Mesenchymal stem cell (in vitro differentiated cells and primary cell): Measurements from ENCODE around the gene UVSSA.

Experiments used
- DNase-seq: peaks from one replicate; pipeline ENCODE4 v3.0.0-alpha.2; 2013
- H2AFZ ChIP-seq: one replicate; pipeline ENCODE4 v1.6.1; 2013; ENCODE audit warnings: low read depth, mild to moderate bottlenecking, control low read depth, inconsistent platforms, low read length, moderate library complexity
- H2AK5ac ChIP-seq: 2 replicates; pipeline ENCODE4 v1.6.1; 2013; ENCODE audit warnings: low read length, moderate library complexity, mild to moderate bottlenecking, inconsistent platforms; ENCODE audit not compliant: severe bottlenecking
- H2BK120ac ChIP-seq: one replicate; pipeline ENCODE4 v1.6.1; 2013; ENCODE audit warnings: low read depth, mild to moderate bottlenecking, inconsistent platforms, low read length, moderate library complexity
- H2BK12ac ChIP-seq, 2 experiments: one replicate each; pipeline ENCODE4 v1.6.1; 2013; ENCODE audit warnings: inconsistent platforms in 2 of 2, low read length in 2 of 2, mild to moderate bottlenecking in 2 of 2, moderate library complexity in 2 of 2, control low read depth in 1 of 2
- H2BK15ac ChIP-seq: one replicate; pipeline ENCODE4 v1.6.1; 2013; ENCODE audit warnings: mild to moderate bottlenecking, low read depth, inconsistent platforms; ENCODE audit not compliant: poor library complexity, severe bottlenecking
- H2BK5ac ChIP-seq: 2 replicates; pipeline ENCODE4 v1.6.1; 2013; ENCODE audit warnings: low read depth, mild to moderate bottlenecking, low read length, control low read depth, inconsistent platforms; ENCODE audit not compliant: poor library complexity, severe bottlenecking
- H3K14ac ChIP-seq, 2 experiments: one replicate each; pipeline ENCODE4 v1.6.1; 2013; ENCODE audit warnings: inconsistent platforms in 2 of 2, low read length in 2 of 2, control low read depth in 1 of 2, mild to moderate bottlenecking in 1 of 2, moderate library complexity in 1 of 2
- H3K18ac ChIP-seq, 2 experiments: one replicate each; pipeline ENCODE4 v1.6.1; 2013; ENCODE audit warnings: inconsistent platforms in 2 of 2, low read length in 2 of 2, control low read depth in 1 of 2, low read depth in 1 of 2, mild to moderate bottlenecking in 1 of 2
- H3K23ac ChIP-seq, 2 experiments: one replicate each; pipeline ENCODE4 v1.6.1; 2013; ENCODE audit warnings: inconsistent platforms in 2 of 2, low read length in 2 of 2, mild to moderate bottlenecking in 2 of 2, moderate library complexity in 2 of 2, control low read depth in 1 of 2
- H3K27ac ChIP-seq: 2 replicates; pipeline ENCODE4 v1.5.1; 2013; ENCODE audit warnings: mild to moderate bottlenecking, moderate library complexity, low read length, control low read depth, inconsistent platforms; ENCODE audit not compliant: poor library complexity, severe bottlenecking
- H3K27me3 ChIP-seq, 2 experiments: 2 replicates each; pipeline versions ENCODE4 v1.6.1 to v1.7.0; 2013; ENCODE audit warnings: low read length in 2 of 2, mild to moderate bottlenecking in 2 of 2, moderate library complexity in 2 of 2, control low read depth in 1 of 2, inconsistent platforms in 1 of 2; ENCODE audit not compliant: control insufficient read depth in 1 of 2, insufficient read depth in 1 of 2
- H3K36me3 ChIP-seq, 2 experiments: 2 replicates each; pipeline versions ENCODE4 v1.6.1 to v1.7.0; 2013; ENCODE audit warnings: low read length in 2 of 2, control low read depth in 1 of 2, inconsistent platforms in 1 of 2, low read depth in 1 of 2, mild to moderate bottlenecking in 1 of 2; ENCODE audit not compliant: insufficient read depth in 2 of 2, control insufficient read depth in 1 of 2
- H3K4ac ChIP-seq, 2 experiments: one replicate each; pipeline ENCODE4 v1.6.1; 2013; ENCODE audit warnings: inconsistent platforms in 2 of 2, low read length in 2 of 2, mild to moderate bottlenecking in 2 of 2, moderate library complexity in 2 of 2, control low read depth in 1 of 2, low read depth in 1 of 2
- H3K4me1 ChIP-seq: 2 replicates; pipeline ENCODE4 v1.6.1; 2013; ENCODE audit warnings: low read depth, low read length, control low read depth; ENCODE audit not compliant: control insufficient read depth, insufficient read depth
- H3K4me2 ChIP-seq: 2 replicates; pipeline ENCODE4 v1.6.1; 2013; ENCODE audit warnings: low read length, mild to moderate bottlenecking, inconsistent platforms; ENCODE audit not compliant: poor library complexity, severe bottlenecking
- H3K4me3 ChIP-seq, 2 experiments: 2 replicates each; pipeline versions ENCODE4 v1.5.1 to v1.7.0; 2013; ENCODE audit warnings: low read length in 2 of 2, mild to moderate bottlenecking in 2 of 2, control low read depth in 1 of 2, low read depth in 1 of 2; ENCODE audit not compliant: insufficient read depth in 1 of 2
- H3K79me1 ChIP-seq: replicated peaks from 2 replicates; pipeline ENCODE4 v1.6.1; 2013; ENCODE audit warnings: mild to moderate bottlenecking, control low read depth, low read length, inconsistent platforms; ENCODE audit not compliant: poor library complexity, severe bottlenecking
- H3K9ac ChIP-seq: 2 replicates; pipeline ENCODE4 v1.7.0; 2013; ENCODE audit warnings: mild to moderate bottlenecking, low read length, moderate library complexity
- H3K9me3 ChIP-seq: 2 replicates; pipeline ENCODE4 v1.7.0; 2013; ENCODE audit warnings: mild to moderate bottlenecking, low read length; ENCODE audit not compliant: control insufficient read depth
- H4K8ac ChIP-seq: one replicate; pipeline ENCODE4 v1.6.1; 2013; ENCODE audit warnings: inconsistent platforms, mild to moderate bottlenecking, low read length, moderate library complexity
- H4K91ac ChIP-seq: one replicate; pipeline ENCODE4 v1.6.1; 2013; ENCODE audit warnings: mild to moderate bottlenecking, low read length, inconsistent platforms
- WGBS: methylation state at CpG from one replicate; pipeline ENCODE4 v1.1.7; 2013; ENCODE audit warnings: mixed read lengths; 5-methylcytosine and 5-hydroxymethylcytosine counted together

Gene UVSSA

DNA sequence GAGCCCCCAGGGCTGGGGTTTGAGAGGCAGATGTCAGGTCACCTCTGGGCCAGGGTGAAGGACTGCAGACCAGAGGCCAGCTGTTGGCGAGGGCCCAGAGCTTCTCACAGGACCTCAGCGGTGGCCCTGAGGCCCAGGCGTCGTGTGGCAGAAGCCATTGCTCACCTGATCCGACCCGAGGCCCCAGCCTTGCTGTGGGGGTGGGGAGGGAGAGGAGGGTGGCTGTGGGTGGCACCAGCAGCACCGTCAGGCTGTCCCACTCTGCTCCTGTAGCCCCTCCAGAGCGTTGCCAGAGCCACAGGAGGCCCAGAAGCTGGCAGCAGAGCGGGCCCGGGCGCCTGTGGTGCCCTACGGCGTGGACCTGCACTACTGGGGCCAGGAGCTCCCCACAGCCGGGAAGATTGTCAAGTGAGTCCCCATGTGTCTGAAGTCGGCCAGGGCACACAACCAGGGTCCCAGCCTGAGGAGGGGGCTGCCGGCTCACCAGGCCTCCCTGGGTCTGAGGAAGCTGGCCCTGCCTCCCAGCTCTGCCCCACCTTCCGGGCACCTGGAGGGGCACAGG is 28.8 kb downstream of the UVSSA start:
- WGBS, result 92% methylated on average over 16 of the region's 17 CpGs
- no peaks in the 10 kb centered on the region for H3K4me1 ChIP-seq
- peak overlapping the region; percentile 11 for H4K91ac ChIP-seq
- no peaks in the 10 kb centered on the region for H3K79me1 ChIP-seq
- H3K27me3 ChIP-seq, result no peaks in the 10 kb centered on the region
- no peak overlapping the region for H3K18ac ChIP-seq
- no peak overlapping the region for H2BK12ac ChIP-seq
- no peak overlapping the region for H3K27ac ChIP-seq
- no peak overlapping the region for H3K14ac ChIP-seq
- H3K36me3 ChIP-seq, result peaks cover 25 to 75% of the 10 kb centered on the region in 2 experiments
- no peak overlapping the region for H2BK15ac ChIP-seq
- no peak overlapping the region for H3K4me3 ChIP-seq
- no peak overlapping the region for H2AFZ ChIP-seq
- H2BK120ac ChIP-seq, result no peak overlapping the region
- H3K4ac ChIP-seq, result no peak overlapping the region
- no peak overlapping the region for H3K23ac ChIP-seq
- no peak for DNase-seq
- no peak overlapping the region for H2BK5ac ChIP-seq
- H3K4me2 ChIP-seq, result no peak overlapping the region
- no peaks in the 10 kb centered on the region for H3K9me3 ChIP-seq
- H3K9ac ChIP-seq, result no peak overlapping the region
- no peak overlapping the region for H4K8ac ChIP-seq
- H2AK5ac ChIP-seq, result no peak overlapping the region

DNA sequence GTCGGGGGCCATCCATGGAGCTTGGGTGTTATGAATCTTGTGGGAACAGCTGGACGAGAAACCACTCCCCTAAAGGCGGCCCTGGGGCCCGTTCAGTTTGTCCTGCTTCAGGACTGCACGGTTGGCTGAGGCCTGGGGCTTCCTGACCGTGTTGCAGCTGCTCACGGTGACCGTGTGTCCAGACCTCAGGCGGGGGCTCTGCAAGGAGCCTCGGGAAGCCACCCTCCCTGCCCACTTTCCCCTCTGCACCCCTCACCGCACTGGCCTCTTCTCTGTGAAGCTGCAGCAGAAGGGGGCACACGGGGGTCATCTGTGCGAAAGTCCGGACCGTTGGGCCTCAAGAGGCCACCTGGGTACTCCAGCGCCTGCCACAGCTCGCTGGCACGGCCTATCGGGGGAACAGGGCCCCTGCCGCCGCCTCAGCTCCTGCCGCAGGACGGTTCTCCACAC is 29.4 kb downstream of the UVSSA start:
- Histone ChIP-seq H3K4me1 (no peaks in the 10 kb centered on the region), H2BK12ac (no peak overlapping the region), H2AFZ (no peak overlapping the region), H2BK5ac (no peak overlapping the region), H3K14ac (no peak overlapping the region), H3K27ac (no peak overlapping the region), H3K4me3 (no peak overlapping the region), H3K4me2 (no peak overlapping the region), H3K23ac (no peak overlapping the region), H3K79me1 (no peaks in the 10 kb centered on the region), H3K9me3 (no peaks in the 10 kb centered on the region), H3K9ac (no peak overlapping the region), H3K18ac (no peak overlapping the region), H4K91ac (no peak overlapping the region), H3K27me3 (no peaks in the 10 kb centered on the region), H3K4ac (no peak overlapping the region), H4K8ac (no peak overlapping the region), H2AK5ac (no peak overlapping the region), H3K36me3 (peaks cover 19 to 74% of the 10 kb centered on the region in 2 experiments), H2BK120ac (no peak overlapping the region), H2BK15ac (no peak overlapping the region)
- DNase-seq, result no peak
- 91% methylated on average over 21 of the region's 23 CpGs for WGBS

- Histone ChIP-seq H3K23ac (no peak overlapping the region), H2BK120ac (no peak overlapping the region)
- 93% methylated on average over 32 of the region's 32 CpGs for WGBS
These were observed 30.0 kb downstream of the UVSSA start for GRCh38 chr4:1376841-1377605.

GRCh38 chr4:1377606-1378261 is 30.7 kb downstream of the UVSSA start:
- Histone ChIP-seq H3K23ac (no peak overlapping the region), H2BK15ac (no peak overlapping the region), H4K8ac (no peak overlapping the region), H2AFZ (no peak overlapping the region), H3K4me1 (no peaks in the 10 kb centered on the region), H3K9ac (no peak overlapping the region), H4K91ac (no peak overlapping the region), H2BK5ac (no peak overlapping the region), H3K27me3 (no peaks in the 10 kb centered on the region), H3K27ac (no peak overlapping the region), H2BK120ac (no peak overlapping the region), H3K36me3 (peaks cover 13 to 74% of the 10 kb centered on the region in 2 experiments), H3K79me1 (no peaks in the 10 kb centered on the region), H3K4me3 (no peak overlapping the region), H3K18ac (no peak overlapping the region), H2BK12ac (no peak overlapping the region), H3K14ac (no peak overlapping the region), H2AK5ac (no peak overlapping the region), H3K4me2 (no peak overlapping the region), H3K4ac (no peak overlapping the region), H3K9me3 (no peaks in the 10 kb centered on the region)
- 92% methylated on average over 16 of the region's 19 CpGs for WGBS
- no peak for DNase-seq

More at GRCh38 chr4:1376841-1377605, 30.0 kb downstream of the UVSSA start:
- Histone ChIP-seq H3K79me1 (no peaks in the 10 kb centered on the region), H2BK5ac (no peak overlapping the region), H3K4me1 (no peaks in the 10 kb centered on the region), H4K8ac (no peak overlapping the region), H3K4me3 (no peak overlapping the region), H3K36me3 (peaks cover 15 to 74% of the 10 kb centered on the region in 2 experiments), H3K14ac (no peak overlapping the region), H3K4me2 (no peak overlapping the region), H3K9ac (no peak overlapping the region), H4K91ac (no peak overlapping the region), H2AFZ (no peak overlapping the region), H3K4ac (no peak overlapping the region), H3K9me3 (no peaks in the 10 kb centered on the region), H2BK15ac (no peak overlapping the region), H3K27me3 (no peaks in the 10 kb centered on the region), H3K27ac (no peak overlapping the region), H3K18ac (no peak overlapping the region), H2BK12ac (no peak overlapping the region), H2AK5ac (no peak overlapping the region)
- no peak for DNase-seq
